Mucosa of rectum (tissue), 2 donors: ENCODE measurements around the gene RNASE4.
"Not testable (repeated sequence)": the region's sequence is repeated elsewhere in the genome, so short reads cannot be mapped to it uniquely, and the experiment has no call there.

Experiments used
- H3K27ac ChIP-seq, 2 donors: one replicate each; pipeline ENCODE4 v1.7.0; 2013; ENCODE audit warnings: inconsistent platforms in 2 of 2, low read depth in 2 of 2, low read length in 2 of 2
- H3K27me3 ChIP-seq, 2 donors: one replicate each; pipeline ENCODE4 v1.7.0; 2013; ENCODE audit warnings: low read length in 2 of 2; ENCODE audit not compliant: control insufficient read depth in 2 of 2, insufficient read depth in 2 of 2
- H3K36me3 ChIP-seq, 2 donors: one replicate each; pipeline ENCODE4 v1.7.0; 2013; ENCODE audit warnings: low read length in 2 of 2; ENCODE audit not compliant: control insufficient read depth in 2 of 2, insufficient read depth in 2 of 2
- H3K4me1 ChIP-seq, 2 donors: one replicate each; pipeline ENCODE4 v1.7.0; 2013; ENCODE audit warnings: low read length in 2 of 2, mild to moderate bottlenecking in 1 of 2; ENCODE audit not compliant: control insufficient read depth in 2 of 2, insufficient read depth in 2 of 2
- H3K4me3 ChIP-seq, 2 donors: one replicate each; pipeline ENCODE4 v1.7.0; 2013; ENCODE audit warnings: low read length in 2 of 2
- H3K9ac ChIP-seq, 2 donors: one replicate each; pipeline ENCODE4 v1.7.0; 2013; ENCODE audit warnings: low read length in 2 of 2, low read depth in 1 of 2, mild to moderate bottlenecking in 1 of 2
- H3K9me3 ChIP-seq, 2 donors: one replicate each; pipeline ENCODE4 v1.7.0; 2013; ENCODE audit warnings: low read length in 2 of 2; ENCODE audit not compliant: control insufficient read depth in 2 of 2
- donor health status: healthy.
- donor health status: Normal muscosa, but diverticular disease.

The RNASE4 gene

DNA sequence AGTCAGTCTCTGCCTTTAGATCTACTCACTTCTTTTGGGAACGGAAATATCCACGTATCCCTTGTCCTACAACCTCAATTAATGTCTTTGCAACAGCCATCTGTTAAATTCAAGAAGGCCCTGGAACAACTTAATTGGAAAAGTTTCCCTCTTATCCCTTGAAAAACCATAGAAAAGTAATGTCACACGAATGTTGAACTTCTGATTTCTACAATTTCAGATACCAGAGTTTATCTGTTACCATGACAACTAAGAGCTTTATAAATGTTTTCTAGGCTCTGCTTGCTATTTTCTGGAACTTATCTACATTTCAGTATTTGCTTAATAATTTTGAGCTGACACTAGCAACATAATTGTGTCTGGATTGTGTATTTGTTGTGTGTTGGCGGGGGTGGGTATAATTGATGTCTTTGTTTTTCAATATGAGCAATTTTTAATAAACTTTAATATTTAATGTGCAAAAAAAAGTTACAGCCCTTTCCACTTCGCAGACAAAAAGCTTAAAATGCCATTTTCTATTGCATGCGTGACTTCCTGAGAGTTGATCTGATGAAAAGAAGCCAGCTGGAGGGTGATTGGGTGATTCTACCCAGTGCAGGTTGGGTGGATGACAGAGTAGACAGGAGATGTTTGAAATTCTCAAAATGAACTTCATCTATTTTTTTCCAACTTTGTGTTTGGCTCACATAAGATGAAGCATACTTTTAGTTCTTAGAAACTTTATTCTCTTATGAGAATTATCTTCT lies 49.5 kb downstream of the RNASE4 start:
- H3K9me3 ChIP-seq: no peaks in the 10 kb centered on the region
- no peaks in the 10 kb centered on the region for H3K36me3 ChIP-seq
- peaks cover 0 to 2% of the 10 kb centered on the region in 2 donors for H3K4me1 ChIP-seq
- no peak overlapping the region for H3K4me3 ChIP-seq
- H3K9ac ChIP-seq: no peak overlapping the region
- H3K27ac ChIP-seq: no peak overlapping the region
- H3K27me3 ChIP-seq: no peaks in the 10 kb centered on the region

DNA sequence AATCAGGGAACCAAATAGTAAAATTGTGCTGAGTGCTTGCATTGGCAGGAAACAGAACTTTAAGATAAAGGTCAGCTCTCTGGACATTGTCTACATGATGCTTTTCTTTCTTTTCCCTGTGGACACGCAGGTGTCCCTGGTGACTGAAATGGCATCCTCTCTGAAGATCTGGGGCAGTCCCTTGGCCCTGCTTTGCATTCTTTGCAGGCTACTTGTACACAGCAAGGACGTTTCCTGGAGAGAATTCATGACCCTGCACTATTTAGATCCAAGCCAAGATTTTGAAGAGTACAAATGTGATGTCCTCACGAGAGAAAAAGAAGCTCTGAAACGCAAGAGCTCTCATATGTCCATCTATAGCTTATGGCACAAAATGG lies 50.1 kb downstream of the RNASE4 start:
- Histone ChIP-seq H3K27ac (no peak overlapping the region), H3K36me3 (no peaks in the 10 kb centered on the region), H3K27me3 (no peaks in the 10 kb centered on the region), H3K4me3 (no peak overlapping the region), H3K9ac (no peak overlapping the region), H3K4me1 (peaks cover 0 to 2% of the 10 kb centered on the region in 2 donors), H3K9me3 (no peaks in the 10 kb centered on the region)

DNA sequence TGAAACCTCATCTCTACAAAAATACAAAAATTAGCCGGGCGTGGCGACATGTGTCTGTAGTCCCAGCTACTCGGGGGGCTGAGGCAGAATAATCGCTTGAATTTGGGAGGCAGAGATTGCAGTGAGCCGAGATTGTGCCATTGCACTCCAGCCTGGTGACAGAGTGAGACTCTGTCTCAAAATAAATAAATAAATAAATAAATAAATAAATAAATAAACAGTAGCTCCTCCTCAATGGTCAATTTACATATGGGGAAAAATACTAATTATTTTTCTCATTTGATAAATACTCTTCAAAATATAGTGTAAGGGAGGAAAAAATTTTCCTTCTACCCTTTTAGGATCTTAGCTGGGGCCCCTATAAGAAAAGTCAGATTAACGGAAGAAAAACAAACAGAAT lies 53.9 kb downstream of the RNASE4 start:
- H3K4me3 ChIP-seq, H3K9ac ChIP-seq, H3K4me1 ChIP-seq, H3K27me3 ChIP-seq, H3K9me3 ChIP-seq, H3K27ac ChIP-seq, H3K36me3 ChIP-seq: not testable (repeated sequence)

DNA sequence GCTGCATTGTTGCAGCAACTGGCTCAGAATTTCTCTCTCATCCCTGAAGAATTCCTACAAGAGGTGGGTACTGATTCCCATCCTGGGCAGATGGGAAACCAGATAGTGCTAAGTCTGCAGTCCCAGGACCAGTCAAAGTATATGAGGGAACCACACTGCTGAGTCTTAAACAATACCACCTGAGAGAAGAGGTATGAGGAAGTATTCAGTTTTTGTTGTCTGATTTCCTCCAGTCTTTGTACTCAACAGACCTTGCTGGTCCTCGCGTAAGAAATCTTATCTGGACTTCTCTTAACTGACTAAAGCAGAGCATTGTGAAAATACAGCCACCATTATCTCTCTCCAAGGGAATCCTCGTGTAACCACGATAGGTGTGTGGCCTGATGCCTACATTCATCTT lies 57.8 kb downstream of the RNASE4 start:
- no peaks in the 10 kb centered on the region for H3K27me3 ChIP-seq
- no peaks in the 10 kb centered on the region for H3K9me3 ChIP-seq
- H3K9ac ChIP-seq: no peak overlapping the region
- H3K27ac ChIP-seq: no peak overlapping the region
- H3K4me3 ChIP-seq: no peak overlapping the region
- H3K36me3 ChIP-seq: no peaks in the 10 kb centered on the region
- H3K4me1 ChIP-seq: peaks cover 0 to under 1% of the 10 kb centered on the region in 2 donors

DNA sequence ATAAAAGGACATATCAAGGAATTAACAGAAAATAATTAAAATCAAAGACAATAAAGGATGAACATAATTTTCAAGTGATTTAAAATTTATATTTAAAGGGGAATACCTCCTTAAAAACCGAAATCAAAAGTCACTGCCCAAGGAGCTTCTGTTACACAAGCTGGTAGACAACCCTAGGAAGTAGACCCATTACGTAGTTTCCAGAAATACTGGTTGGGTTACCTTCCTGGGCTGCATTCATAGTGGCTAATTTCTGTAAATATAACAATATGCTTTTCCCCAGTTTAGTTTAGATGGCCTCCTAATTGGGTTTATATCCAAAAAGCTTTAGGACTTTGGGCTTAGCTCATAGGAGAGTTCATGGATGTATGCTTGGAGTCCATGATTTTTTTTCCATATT lies 59.2 kb downstream of the RNASE4 start:
- Histone ChIP-seq H3K4me1 (peaks cover 0 to 6% of the 10 kb centered on the region in 2 donors), H3K4me3 (no peak overlapping the region), H3K27me3 (no peaks in the 10 kb centered on the region), H3K27ac (no peak overlapping the region), H3K36me3 (no peaks in the 10 kb centered on the region), H3K9me3 (no peaks in the 10 kb centered on the region), H3K9ac (no peak overlapping the region)

DNA sequence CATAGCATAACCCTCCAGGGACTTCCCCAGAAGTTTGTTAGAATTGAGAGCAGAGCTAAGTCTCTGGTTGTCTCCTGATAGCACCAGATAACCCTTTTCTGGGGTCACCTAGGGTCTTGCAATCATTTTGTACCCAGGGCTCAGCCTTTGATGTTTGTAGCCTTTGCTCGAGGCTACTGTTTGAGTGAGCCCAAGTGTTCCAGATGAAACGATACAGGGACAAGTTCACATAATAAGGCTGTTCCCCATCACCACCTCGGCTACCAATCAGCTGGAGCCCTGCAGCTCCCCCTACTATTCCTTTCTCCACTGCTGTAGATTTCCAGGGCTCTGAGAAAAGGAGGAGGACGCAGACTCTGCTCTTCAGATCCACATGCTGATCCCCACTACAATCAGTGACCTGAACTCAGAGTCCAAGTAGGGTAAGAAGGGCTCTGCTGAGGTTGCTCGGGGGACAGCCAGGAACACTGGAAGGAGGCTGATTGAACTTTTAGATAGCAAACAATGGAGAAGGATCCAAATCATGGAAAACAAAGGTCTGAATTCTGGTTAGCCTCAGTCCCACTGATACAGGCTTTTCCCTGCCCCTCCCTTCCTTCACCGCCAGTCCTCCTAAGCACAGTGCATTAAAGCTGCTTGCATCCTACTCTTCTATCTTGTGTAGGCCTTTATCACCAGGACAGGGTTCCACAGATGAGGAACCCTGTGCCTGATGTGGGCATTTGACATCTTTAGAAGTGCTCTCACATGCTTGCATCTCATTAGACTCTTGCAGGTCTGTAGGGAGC lies 61.4 kb downstream of the RNASE4 start, which contains the start of gene EDDM3A:
TSS of gene EDDM3A (plus strand) at position 317 of the 788 bp plus-strand sequence. CDS start 1,694 bp downstream, outside the sequence.
- Histone ChIP-seq H3K9ac (no peak within 1 kb of the TSS), H3K9me3 (no peaks in the 10 kb centered on the region), H3K4me3 (no peak within 1 kb of the TSS), H3K36me3 (no peaks in the 10 kb centered on the region), H3K27ac (no peak within 1 kb of the TSS), H3K27me3 (no peaks in the 10 kb centered on the region), H3K4me1 (peaks cover 0 to 6% of the 10 kb centered on the region in 2 donors)

DNA sequence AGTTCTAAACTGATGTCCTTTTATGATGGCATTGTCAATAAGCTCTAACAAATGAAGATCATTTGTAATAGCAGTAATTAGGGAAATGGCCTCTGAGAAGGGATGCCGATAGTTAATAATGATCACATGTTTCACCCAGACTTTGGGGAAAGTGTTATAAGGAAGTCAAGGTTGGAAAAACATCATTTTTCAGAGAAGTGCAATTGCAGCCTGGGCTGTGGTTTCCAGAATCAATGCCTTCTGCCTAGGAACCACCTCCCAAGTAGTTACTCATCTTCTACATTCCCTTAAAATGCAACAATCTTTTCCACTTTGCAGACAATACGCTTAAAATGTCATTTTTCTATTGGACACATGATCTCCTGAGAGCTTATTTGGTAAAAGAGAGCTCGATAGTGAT lies 62.2 kb downstream of the RNASE4 start:
- no peak overlapping the region for H3K27ac ChIP-seq
- no peaks in the 10 kb centered on the region for H3K27me3 ChIP-seq
- H3K9me3 ChIP-seq: no peaks in the 10 kb centered on the region
- H3K4me1 ChIP-seq: peaks cover 0 to 6% of the 10 kb centered on the region in 2 donors
- no peaks in the 10 kb centered on the region for H3K36me3 ChIP-seq
- H3K4me3 ChIP-seq: no peak overlapping the region
- H3K9ac ChIP-seq: no peak overlapping the region

DNA sequence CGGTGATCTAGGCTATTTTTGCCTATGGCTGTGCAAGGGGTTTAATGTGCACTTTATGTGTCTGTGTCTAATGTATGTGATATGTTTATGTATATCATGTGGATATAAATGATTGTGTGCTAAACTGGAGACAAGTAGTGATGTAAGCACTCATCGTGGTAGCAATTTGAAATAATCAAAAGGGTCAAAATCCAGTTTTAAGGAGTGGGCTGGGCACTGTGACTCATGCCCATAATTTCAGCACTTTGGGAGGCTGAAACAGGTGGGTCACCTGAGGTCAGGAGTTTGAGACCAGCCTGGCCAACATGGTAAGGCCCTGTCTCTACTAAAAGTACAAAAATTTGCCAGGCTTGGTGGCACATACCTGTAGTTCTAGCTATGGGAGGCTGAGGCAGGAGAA lies 64.1 kb downstream of the RNASE4 start:
- peaks cover 0 to 6% of the 10 kb centered on the region in 2 donors for H3K4me1 ChIP-seq
- peaks cover 0 to 3% of the 10 kb centered on the region in 2 donors for H3K9me3 ChIP-seq
- no peaks in the 10 kb centered on the region for H3K36me3 ChIP-seq
- H3K4me3 ChIP-seq: no peak overlapping the region
- H3K9ac ChIP-seq: no peak overlapping the region
- no peaks in the 10 kb centered on the region for H3K27me3 ChIP-seq
- H3K27ac ChIP-seq: no peak overlapping the region

DNA sequence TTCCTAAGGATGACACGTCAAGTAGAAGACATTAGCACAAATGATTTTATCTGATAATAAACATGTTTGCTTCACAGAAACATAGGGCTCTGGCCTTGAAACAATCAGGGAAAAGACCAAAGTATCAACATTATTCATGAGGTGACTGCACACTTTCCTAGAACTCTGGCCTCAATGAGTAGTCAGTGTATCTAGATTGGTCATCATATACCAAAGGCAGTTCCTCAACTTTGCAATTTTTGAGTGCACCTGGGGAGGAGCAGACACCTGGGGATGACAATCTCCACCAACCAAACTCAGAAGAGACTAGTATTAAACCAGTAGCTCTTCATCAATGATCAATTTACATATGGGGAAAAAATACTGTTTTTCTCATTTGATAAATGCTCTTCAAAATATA lies 65.8 kb downstream of the RNASE4 start:
- H3K4me3 ChIP-seq: no peak overlapping the region
- no peak overlapping the region for H3K9ac ChIP-seq
- H3K9me3 ChIP-seq: peaks cover 0 to 3% of the 10 kb centered on the region in 2 donors
- peaks cover 0 to 6% of the 10 kb centered on the region in 2 donors for H3K4me1 ChIP-seq
- H3K27me3 ChIP-seq: no peaks in the 10 kb centered on the region
- H3K27ac ChIP-seq: no peak overlapping the region
- H3K36me3 ChIP-seq: no peaks in the 10 kb centered on the region
